ENCODE data around the gene FANCF.

The FANCF gene

GRCh38 chr11:22635689-22636088 lies 10.1 kb upstream of the FANCF start:
- TF ChIP-seq ZBTB7A (IDR thresholded peaks at IDR 0.05; ENCODE audit: low read depth) = no peak
- no peak for TF ChIP-seq CREB1 (IDR thresholded peaks at IDR 0.05; ENCODE audit: low read depth)
- no peak for TF ChIP-seq TEAD4 (IDR thresholded peaks at IDR 0.05)
- TF ChIP-seq NFIC (IDR thresholded peaks at IDR 0.05) = no peak
- TF ChIP-seq MAX (IDR thresholded peaks at IDR 0.05) = no peak
- TF ChIP-seq FOXM1 (IDR thresholded peaks at IDR 0.05; ENCODE audit: borderline replicate concordance, low read depth) = no peak
- no peak for TF ChIP-seq RAD21 (IDR thresholded peaks at IDR 0.05; ENCODE audit: low read depth)
- no peak for TF ChIP-seq USF1 (IDR thresholded peaks at IDR 0.05)
- TF ChIP-seq REST (IDR thresholded peaks at IDR 0.05; ENCODE audit: low read depth) = no peak
- TF ChIP-seq TCF12 (IDR thresholded peaks at IDR 0.05; ENCODE audit: low read depth) = no peak
- TF ChIP-seq CEBPB (IDR thresholded peaks at IDR 0.05) = no peak
- TF ChIP-seq EGR1 (IDR thresholded peaks at IDR 0.05) = no peak
- TF ChIP-seq TAF1 (IDR thresholded peaks at IDR 0.05; ENCODE audit: low read depth) = no peak
- no peak for TF ChIP-seq EP300 (IDR thresholded peaks at IDR 0.05; ENCODE audit: borderline replicate concordance)
- no peak for TF ChIP-seq YY1 (IDR thresholded peaks at IDR 0.05; ENCODE audit: low read depth)

GRCh38 chr11:22634897-22635629 lies 9.4 kb upstream of the FANCF start:
- TF ChIP-seq TEAD4 (IDR thresholded peaks at IDR 0.05) = no peak
- TF ChIP-seq REST (IDR thresholded peaks at IDR 0.05; ENCODE audit: low read depth) = no peak
- no peak for TF ChIP-seq YY1 (IDR thresholded peaks at IDR 0.05; ENCODE audit: low read depth)
- TF ChIP-seq TAF1 (IDR thresholded peaks at IDR 0.05; ENCODE audit: low read depth) = no peak
- no peak for TF ChIP-seq USF1 (IDR thresholded peaks at IDR 0.05)
- TF ChIP-seq MAX (IDR thresholded peaks at IDR 0.05) = no peak

- TF ChIP-seq CEBPB (IDR thresholded peaks at IDR 0.05) (no peak), TCF12 (IDR thresholded peaks at IDR 0.05; ENCODE audit: low read depth) (no peak), NFIC (IDR thresholded peaks at IDR 0.05) (no peak), RAD21 (IDR thresholded peaks at IDR 0.05; ENCODE audit: low read depth) (no peak), EP300 (IDR thresholded peaks at IDR 0.05; ENCODE audit: borderline replicate concordance) (no peak), TAF1 (IDR thresholded peaks at IDR 0.05; ENCODE audit: low read depth) (no peak), USF1 (IDR thresholded peaks at IDR 0.05) (no peak), ZBTB7A (IDR thresholded peaks at IDR 0.05; ENCODE audit: low read depth) (no peak), YY1 (IDR thresholded peaks at IDR 0.05; ENCODE audit: low read depth) (no peak)
Measured at GRCh38 chr11:22633354-22633902, 7.8 kb upstream of the FANCF start.

- TF ChIP-seq USF1 (IDR thresholded peaks at IDR 0.05) (no peak), TCF12 (IDR thresholded peaks at IDR 0.05; ENCODE audit: low read depth) (no peak), CREB1 (IDR thresholded peaks at IDR 0.05; ENCODE audit: low read depth) (no peak)
Measured at GRCh38 chr11:22627421-22627820, 1.8 kb upstream of the FANCF start.

- TF ChIP-seq TCF12 (IDR thresholded peaks at IDR 0.05; ENCODE audit: low read depth) (no peak), FOXM1 (IDR thresholded peaks at IDR 0.05; ENCODE audit: borderline replicate concordance, low read depth) (no peak), NFIC (IDR thresholded peaks at IDR 0.05) (no peak), CEBPB (IDR thresholded peaks at IDR 0.05) (no peak), USF1 (IDR thresholded peaks at IDR 0.05) (no peak), TEAD4 (IDR thresholded peaks at IDR 0.05) (no peak), YY1 (IDR thresholded peaks at IDR 0.05; ENCODE audit: low read depth) (no peak), EP300 (IDR thresholded peaks at IDR 0.05; ENCODE audit: borderline replicate concordance) (no peak), ZBTB7A (IDR thresholded peaks at IDR 0.05; ENCODE audit: low read depth) (no peak), REST (IDR thresholded peaks at IDR 0.05; ENCODE audit: low read depth) (no peak), RAD21 (IDR thresholded peaks at IDR 0.05; ENCODE audit: low read depth) (no peak), MAX (IDR thresholded peaks at IDR 0.05) (no peak), TAF1 (IDR thresholded peaks at IDR 0.05; ENCODE audit: low read depth) (no peak), CREB1 (IDR thresholded peaks at IDR 0.05; ENCODE audit: low read depth) (no peak), EGR1 (IDR thresholded peaks at IDR 0.05) (no peak)
Measured at GRCh38 chr11:22626573-22627239, 1.1 kb upstream of the FANCF start.

All from Ishikawa (cell line).